HG03571 (cell line): ENCODE data around the gene S100A8.
"Not testable (repeated sequence)": the region's sequence is repeated elsewhere in the genome, so short reads cannot be mapped to it uniquely, and the experiment has no call there.

Source experiments
- ATAC-seq: cut with Tn5 transposase; IDR thresholded peaks from one replicate; pipeline ENCODE4 v1.9.1; 2021; ENCODE audit not compliant: unreplicated experiment

S100A8 gene

DNA sequence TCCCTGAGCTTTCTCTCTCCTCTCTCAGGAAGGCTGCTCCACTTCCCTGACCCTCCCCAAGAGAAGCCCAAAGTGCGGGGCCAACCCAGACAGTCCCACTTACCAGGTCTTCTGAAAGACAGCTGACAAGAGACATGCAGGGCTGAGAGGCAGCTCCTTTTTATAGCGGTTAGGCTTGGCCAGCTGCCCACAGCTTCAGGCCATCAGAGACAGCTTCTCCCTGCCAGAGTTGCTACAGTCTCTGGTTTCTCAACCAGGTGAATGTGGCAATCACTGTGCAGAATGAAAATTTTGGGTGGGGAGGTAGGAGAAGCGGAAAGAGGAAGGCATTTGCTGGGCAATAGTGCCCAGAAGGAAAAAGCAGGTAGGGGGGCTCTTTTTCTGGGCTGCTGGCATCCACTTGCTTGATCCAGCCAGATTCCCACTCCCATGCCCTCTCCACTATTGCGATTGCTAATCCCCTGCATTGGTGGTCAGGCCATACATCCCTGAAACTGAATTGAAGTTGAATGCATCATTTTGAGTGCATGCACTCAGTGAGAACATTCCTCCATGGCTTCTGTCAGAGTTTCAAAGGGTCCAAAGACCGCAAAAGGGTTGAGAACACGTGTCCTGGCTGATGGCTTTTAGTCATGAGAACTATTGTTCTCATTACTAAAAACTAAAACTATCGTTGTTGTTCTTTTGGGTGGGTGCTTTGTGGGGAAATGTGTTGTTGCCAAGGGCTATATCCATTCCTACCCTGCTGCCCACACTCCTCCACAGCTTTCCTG lies at the start of gene S100A8:
Gene S100A8 (minus strand): TSS at position 136 of the 773 bp plus-strand sequence. CDS start 538 bp downstream, outside the sequence.
- ATAC-seq: no peak

DNA sequence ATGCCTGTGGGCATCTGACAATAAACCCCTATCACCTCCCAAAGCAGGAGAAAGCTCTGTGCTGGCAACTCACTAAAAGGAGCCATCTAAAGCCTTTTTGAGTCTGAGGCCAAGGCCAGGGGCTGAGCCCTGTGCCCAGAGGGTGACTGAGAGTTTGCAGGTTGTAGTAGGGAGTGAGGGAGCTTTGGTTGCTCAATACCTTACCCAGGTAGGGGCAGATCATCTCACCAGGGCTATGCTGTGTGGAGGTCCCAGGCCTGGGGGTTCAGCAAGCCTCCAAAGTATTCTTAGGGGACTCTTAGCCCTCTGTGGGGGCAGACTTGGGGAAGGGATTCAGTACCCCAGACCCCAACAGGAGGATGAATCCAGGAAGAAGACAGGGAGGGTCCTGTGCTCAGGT lies 48.4 kb upstream of the S100A8 start:
- no peak for ATAC-seq

DNA sequence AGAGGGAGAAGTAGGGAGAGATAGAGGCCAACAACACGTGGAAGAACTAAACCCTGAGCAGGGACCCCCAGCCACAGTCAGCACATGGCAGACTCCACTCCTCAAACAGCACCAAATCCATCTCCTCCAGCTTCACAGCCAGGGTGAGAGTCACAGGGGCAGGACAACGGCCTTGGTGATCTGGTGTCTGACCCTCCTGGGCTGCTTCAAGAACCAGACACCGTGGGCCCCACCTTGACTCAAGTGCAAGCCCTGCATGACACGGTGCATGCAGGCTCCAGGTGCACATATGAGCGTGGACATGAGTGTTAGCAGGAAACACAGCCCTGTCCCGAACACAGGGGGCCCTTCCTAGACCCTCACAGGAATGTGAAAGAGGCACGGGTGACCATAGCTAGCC lies 47.7 kb upstream of the S100A8 start:
- no peak for ATAC-seq

DNA sequence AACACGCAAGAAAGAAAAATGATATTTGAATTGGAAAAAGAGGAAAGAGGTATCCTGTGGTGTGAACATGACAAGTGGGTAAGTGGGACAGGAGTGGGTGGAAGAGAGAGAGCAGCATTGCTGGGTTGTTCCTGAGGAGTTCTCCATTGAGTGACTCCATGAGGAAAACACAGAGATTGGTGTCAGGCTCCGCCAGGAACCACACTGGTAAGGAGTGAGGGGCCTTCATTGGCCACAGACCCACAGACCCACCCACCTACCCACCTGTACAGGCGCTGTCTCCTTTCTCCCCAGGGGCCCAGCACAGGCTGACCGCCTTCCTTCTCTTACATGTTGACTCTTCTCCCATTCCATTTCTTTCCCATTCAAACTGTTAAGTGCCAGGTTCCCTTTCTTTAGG lies 46.4 kb upstream of the S100A8 start:
- ATAC-seq: no peak

DNA sequence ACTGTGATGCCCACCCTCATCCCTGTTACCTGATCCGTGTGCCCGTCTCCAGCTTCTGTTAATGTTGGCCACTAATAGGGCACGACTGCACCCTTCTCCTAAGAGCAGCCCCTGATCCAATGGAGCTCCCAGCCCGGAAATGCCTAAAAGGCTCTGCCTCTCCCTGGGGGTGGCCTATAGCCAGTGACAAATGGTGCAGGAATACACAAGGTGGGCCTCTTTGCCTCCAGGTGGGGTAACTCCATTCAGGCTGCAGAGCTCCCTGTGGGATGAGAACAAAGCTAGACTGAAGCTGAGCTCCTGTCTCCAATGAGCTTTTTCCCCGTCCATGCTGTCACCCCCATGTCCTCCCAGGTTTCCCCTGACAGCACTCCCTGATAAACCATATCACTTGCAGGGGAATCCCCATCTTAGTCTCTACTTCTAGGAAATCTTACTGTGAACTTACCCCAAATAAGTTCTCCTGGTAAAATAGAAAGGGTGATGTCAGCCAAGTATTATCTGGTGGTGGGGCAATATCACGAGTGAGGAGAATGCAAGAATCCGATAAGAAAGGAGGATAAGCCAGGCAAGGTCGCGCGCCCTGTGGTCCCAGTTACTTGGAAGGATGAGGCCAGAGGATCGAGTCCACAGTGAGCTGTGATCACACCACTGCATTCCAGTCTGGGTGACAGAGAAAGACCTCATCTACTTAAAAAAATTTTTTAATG lies 44.0 kb upstream of the S100A8 start:
- no peak for ATAC-seq

DNA sequence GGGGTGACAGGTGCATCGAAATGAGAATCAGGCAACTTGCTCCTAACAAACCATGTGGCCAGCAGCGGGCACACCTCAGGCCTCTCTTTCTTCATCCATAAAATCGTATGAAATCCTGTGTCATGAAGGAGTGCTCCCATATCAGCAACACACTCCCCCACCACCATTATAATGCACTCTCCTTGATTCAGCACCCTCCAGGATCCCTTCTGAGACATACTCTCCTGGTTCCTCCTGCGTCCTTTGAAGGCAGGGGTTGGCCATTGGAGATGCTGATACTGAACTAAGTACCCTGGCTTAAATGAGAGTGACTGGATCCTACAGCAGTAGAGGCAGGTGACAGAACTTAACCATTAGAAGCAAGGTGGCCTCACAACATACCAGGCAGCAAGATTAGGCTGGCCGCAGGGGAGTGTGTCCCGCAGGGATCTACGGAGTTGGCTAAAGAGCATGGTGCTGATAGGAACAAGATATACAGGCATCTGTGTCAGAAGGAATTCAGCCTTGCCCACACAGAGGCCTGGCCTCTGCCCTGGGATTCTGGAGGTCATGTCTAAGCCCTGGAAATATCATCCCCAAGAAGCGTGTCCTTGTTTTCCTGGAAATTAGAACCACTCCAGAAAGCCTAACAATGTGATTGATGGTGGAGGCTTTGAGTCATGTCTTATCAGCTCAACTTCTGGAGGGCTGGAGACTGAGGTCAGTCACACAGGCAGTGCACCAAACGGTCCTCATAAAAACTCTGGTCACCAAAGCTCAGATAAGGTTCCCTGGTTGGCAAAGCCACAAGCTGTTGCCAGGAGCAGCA lies 42.2 kb upstream of the S100A8 start:
- no peak for ATAC-seq

DNA sequence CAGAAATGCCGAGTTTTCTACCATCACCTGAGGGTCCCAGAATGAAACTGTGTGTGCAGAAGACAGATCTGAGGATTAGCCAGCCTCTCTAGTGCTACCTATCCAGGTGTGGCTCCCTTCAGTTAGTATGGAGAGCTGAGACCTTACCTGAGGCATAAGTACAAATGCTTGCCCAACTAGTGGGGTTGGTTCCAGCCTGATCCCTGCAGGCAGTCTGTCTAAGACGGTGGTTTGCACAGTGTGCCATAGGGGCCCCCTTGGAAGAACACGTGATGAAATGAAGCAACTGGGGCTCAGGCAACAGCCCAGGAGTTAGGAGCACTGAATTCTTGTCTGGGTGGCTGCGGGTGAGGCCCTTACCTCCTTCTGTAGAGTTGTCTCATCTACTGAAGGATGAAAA lies 41.1 kb upstream of the S100A8 start:
- ATAC-seq: no peak

DNA sequence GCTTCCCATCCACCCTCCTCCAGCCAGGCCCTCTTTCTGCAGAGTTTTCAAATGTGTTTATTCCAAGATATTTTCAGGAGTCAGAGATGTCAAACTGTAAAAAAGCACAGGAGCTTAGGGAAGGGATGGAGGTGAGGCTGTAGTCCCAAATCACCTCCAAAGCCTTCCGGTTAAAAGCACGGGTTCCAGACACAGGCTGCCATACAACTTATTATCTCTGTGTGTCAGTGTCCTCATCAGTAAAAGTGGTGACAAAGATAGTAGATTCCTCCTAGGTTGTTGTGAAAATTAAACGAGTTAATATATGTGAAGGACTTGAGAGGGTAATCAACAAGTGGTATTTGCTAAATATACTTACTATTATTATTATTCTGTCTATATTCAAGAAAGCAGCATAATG lies 40.6 kb upstream of the S100A8 start:
- ATAC-seq: no peak

DNA sequence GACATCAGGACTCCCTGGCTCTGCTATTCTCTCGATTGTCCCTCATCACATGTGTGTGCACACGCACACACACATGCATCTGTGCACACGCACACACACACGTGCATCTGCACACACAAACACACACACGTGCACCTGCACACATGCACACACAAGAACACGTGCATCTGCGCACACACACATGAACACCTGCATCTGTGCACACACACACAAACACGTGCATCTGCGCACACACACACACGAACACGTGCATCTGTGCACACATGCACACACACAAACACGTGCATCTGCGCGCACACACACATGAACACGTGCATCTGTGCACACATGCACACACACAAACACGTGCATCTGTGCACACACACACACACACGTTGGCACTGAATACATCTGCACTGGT lies 40.1 kb upstream of the S100A8 start:
- no peak for ATAC-seq

DNA sequence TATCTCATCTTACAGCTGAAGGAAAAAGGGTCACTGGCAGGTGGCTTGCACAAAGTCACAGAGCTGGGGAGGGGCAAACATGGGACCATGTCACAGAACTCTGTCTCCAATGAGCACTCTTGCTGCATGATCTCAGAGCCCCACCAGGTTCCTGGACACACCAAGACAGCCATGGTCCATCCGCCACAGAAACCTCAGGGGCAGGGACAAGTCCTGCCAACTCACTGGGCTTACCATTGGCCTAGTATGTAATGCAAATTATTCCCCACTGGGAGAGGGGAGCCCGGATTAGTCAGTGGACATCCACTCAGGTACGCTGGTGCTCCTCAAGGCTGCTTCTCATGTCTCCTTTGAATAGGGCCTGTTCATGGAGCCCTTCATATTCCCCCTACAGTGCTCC lies 39.7 kb upstream of the S100A8 start:
- no peak for ATAC-seq

DNA sequence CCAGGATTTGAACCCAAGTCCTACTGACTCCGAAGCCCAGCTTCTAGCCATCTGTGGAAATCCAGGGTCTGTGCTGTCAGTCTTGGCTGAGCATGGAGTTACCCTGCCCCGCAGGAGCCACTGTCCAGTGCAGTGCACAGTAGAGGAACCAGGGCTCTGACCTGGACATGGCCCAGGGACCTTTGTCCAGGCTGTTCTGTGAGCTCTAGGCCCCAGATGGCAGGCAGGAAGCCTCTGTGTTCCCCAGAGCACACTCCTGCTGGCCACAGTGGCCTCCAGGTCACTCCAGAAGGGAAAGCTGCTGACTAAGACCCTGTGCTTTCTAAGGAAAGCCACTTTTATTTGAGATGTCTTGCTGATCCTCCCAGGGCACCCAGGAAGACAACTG lies 39.3 kb upstream of the S100A8 start:
- no peak for ATAC-seq

DNA sequence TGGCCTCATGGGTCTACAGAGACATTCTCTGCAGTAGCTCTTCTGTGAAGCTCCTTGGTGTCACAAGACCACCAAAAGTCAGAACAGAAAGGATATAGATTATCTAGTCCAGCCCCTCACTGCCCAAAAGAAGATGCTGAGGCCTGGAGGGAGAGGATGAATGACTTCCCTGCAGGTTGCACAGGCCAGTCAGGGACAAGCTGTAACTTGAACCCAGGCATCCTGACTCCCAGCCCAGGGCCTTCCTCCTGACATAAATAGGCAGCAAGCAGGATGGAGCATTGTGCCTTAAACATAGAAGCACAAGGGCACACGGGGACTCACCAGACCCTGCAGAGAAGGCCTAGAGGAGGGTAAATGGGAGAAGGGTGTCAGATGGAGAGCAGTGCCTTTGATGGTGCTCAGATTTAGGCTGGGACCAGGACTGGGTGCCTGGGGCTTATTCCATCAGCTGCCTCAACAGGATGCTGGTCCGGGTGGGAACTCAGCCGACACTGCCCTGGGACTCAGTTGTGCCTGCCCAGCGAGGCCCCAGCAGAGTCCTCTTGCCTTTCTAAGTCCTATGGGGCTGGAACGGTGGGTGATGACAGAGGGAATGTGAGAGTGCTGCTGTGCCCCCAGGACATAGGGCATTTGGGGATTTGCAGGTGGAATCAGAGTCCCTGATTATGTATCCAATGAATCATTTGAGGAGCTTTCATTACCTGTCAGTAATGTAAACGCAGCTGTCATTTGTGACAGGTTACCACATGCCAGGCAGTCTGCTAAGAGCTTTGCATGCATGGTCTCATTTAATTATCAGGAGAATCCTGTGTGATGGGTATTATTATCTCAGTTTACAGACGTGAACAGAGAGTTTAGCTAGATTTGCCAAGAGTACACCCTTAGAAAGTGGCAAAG lies 38.6 kb upstream of the S100A8 start:
- no peak for ATAC-seq

DNA sequence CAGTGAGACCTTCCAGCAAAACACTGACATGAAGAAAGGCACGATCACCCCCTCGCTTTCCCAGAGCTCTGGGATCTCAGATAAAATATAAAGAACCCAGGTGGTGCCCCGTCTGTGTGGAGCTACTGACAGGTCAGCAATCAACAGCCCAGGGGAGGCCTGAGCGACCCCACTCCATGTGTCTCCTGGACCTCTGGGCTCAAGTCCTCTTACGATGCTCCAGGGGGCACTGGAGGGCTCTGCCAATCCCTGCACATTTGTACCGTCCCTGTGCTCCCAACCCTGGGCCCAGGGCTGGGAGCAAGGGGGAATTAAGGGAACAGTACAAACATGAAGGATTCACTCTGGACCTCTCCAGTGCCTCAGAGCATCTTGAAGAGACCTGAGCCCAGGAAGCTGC lies 37.9 kb upstream of the S100A8 start:
- ATAC-seq: no peak

DNA sequence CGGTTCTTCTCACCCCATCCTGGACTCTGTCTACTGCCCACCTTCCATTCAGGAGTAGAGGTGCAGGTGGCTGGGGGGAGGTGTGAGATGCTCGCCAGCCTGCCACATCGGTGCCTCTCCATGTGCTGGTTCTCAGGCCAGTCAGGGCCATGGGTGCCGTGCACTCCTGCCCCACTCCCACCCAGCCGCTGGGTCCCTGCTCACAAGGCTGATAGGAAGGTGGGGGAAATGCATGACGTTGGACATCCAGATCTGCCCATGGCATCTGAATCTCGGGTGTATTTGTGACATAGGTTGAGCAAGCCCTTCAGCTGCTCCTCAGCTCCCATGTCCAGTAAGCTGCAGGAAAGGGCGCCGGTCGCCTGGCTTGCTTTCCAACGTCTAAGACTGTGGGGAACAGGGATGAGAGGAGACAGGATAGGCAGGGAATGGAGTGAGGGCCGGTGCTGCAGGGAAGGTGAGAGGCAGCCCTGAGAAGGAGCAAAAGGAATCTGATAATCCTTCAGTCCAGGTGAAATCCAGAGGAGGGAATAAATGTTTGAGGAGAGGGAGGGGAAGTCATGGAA lies 37.3 kb upstream of the S100A8 start:
- no peak for ATAC-seq

DNA sequence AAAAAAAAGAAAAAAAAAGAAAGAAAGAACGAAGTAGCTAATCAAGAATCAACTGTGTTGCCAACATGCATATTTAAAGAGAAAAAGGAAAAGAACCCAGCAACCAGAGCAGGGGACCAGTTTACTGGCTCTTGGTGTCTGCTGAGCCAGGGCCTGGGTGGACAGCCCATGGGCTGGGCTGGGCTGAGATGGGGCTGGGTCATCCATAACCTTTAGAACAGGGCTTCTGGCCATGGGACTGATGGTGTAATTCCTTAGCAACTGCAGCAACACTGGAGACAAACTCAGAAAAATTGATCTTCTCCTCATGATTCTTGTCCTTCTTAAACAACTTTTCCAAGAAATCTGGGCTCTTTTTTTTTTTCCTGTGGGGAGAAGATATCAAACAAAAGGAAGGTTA lies 35.9 kb upstream of the S100A8 start:
- no peak for ATAC-seq

DNA sequence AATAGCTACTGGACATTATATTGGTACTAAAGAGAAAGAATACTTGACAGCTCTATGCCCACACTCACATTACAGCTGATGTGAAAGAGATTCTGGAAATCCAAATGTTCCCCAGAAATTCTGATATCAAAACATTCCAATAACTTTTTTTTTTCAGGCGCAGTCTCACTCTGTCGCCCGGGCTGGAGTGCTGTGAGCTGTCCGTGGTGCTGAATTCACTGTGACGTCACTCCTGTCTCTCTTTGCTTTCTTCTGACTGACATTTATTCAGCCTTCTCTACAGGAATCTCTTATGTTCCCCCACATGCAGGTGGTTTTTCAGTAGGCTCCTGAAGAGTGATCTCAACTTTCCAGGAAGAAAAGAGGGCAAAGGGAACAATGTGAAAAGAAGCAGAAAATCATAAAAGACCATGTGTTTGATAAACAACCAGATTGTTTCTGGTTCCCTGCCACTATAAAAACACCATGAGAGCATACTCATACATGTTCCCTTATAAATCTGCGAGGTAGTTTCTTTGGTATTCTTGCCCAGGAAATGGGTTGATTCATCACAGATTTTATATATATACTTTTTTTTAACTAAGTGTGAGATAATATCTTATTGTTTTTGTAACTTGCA lies 31.7 kb upstream of the S100A8 start:
- no peak for ATAC-seq

DNA sequence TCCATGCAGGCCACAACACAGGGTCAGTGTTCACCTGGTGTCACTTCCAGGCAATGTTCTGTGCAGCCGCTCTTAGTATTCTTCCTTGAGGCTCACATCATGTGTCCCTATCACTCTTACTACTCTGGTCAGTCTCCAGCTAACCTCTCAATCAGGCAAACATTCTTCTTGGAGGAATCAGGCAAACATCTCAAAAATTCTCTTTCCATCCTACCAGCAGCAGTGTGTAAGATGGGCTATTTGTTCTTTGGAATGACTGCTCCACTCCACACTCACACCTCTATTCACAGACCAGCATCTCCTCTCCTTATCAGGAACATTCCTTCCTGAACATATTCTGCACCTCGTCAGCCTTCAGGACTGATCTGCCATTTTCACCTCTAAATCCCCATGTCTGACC lies 29.4 kb upstream of the S100A8 start:
- ATAC-seq: no peak

DNA sequence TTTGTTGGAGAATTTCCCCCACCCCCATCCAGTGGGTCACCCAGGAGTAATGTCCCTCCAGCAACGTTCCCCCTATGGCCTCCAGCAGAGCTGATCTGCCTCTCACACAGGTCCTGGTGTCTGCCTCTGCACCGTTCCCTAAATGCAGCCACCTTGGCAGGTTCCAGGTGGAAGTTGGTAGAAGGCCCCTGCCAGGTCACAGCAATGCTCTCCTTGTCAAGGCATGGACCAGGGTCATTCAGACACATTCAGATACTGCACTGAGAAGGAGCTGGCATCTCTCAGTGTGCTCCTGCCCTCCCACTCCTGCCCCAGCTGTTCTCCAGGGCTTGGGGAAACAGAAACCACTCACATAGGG lies 28.5 kb upstream of the S100A8 start:
- ATAC-seq: not testable (repeated sequence)

DNA sequence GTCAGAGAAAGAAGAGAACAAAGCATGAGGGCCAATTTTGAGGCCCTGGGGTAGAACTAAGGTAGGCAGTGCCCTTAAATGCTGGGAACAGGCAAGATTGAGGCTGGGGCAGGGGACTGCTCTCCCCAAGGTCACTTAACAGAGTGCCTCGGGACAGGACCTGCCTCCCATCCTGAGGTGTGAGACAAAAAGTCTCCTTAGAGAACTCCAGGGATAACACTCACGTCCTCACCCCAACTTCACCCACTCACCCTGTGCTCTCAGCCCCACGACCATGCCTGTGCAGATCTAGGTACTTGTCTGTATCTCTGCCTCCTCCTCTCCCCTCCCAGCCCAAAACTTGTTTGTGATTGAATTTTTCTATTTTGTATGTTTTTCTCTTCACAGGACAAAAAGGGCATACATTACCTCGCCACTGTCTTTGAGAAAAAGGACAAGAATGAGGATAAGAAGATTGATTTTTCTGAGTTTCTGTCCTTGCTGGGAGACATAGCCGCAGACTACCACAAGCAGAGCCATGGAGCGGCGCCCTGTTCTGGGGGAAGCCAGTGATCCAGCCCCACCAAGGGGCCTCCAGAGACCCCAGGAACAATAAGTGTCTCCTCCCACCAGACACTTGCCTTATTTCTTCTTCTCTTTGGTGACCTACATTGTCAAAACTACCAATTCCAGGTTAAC lies 28.0 kb upstream of the S100A8 start:
- ATAC-seq: not testable (repeated sequence)
